ENCODE measurements around the gene TRAF3IP1.

DNA sequence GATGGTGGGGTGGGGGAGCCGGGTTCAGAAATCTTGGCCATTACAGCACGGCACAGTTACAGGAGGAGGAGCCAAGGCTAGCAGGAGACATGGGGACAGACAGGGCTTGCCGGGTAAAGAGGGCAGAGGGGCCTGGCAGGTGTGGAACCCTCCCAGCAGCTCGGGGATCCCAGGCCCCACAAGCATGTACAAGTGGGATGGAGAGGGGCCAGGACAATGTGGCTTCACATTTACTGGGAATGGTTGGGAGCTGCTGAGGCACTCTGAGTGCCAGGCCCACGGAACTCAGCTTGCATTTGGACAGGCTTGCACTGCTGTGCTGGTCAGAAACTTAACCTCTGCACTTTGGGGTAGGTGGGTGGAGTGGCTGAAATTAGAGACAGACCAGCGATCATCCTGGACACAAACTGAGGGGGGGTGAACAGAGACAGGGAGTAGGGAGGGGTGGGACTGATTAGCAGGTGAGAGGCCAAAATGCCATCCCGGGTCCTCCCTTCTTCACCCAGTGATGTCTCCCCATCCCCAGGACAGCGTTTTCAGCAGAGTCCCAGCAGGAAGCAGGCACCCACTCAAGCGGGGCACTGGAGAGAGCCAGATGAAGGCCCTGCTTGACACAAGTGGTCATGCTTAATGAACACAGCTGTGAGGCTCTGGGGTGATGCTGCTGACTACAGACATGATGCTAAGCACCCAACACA is 41.5 kb upstream of the TRAF3IP1 start:
- TF ChIP-seq, protein P1, sequence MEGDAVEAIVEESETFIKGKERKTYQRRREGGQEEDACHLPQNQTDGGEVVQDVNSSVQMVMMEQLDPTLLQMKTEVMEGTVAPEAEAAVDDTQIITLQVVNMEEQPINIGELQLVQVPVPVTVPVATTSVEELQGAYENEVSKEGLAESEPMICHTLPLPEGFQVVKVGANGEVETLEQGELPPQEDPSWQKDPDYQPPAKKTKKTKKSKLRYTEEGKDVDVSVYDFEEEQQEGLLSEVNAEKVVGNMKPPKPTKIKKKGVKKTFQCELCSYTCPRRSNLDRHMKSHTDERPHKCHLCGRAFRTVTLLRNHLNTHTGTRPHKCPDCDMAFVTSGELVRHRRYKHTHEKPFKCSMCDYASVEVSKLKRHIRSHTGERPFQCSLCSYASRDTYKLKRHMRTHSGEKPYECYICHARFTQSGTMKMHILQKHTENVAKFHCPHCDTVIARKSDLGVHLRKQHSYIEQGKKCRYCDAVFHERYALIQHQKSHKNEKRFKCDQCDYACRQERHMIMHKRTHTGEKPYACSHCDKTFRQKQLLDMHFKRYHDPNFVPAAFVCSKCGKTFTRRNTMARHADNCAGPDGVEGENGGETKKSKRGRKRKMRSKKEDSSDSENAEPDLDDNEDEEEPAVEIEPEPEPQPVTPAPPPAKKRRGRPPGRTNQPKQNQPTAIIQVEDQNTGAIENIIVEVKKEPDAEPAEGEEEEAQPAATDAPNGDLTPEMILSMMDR (conservative IDR thresholded peaks at IDR 0.05 in 1 of 2, IDR thresholded peaks at IDR 0.05 in 1 of 2; ENCODE audit: low read depth in 1 of 2, low read length in 2 of 2) = no peak
- TF ChIP-seq EZH2 (IDR thresholded peaks at IDR 0.05; ENCODE audit: low read length, missing control alignments) = no peak
